Common myeloid progenitor, CD34-positive (primary cell): ENCODE data around the gene SF3A1. TPM values are rescaled to one million over a fixed set of nuclear protein-coding genes. Genes with fewer than 3 reads are reported as not detected.
A peak's percentile ranks its signal among the peaks of the same experiment; 100 is the strongest.
"Not testable (repeated sequence)": the region's sequence is repeated elsewhere in the genome, so short reads cannot be mapped to it uniquely, and the experiment has no call there.

ENCODE experiments used
- CTCF ChIA-PET: fragments of 350-600 bp; sonication (Branson Sonifier 250); formaldehyde crosslinking; loops from one replicate; lab custom pipeline; 2021; ENCODE audit warnings: antibody characterized with exemption; lab: Charles Lee
- POLR2A ChIA-PET: fragments of 350-600 bp; sonication (Branson Sonifier 250); formaldehyde crosslinking; loops from one replicate; lab custom pipeline; 2021; ENCODE audit warnings: antibody characterized with exemption; lab: Charles Lee
- DNase-seq, 3 donors: peaks; one replicate each; pipeline versions ENCODE4 v3.0.0 to v3.0.0-alpha.2; 2013
- H3K27ac ChIP-seq, 2 experiments: 1 replicate in 1 of 2; 2 replicates in 1 of 2; pipeline ENCODE4 v1.7.0; 2013; ENCODE audit warnings: inconsistent platforms in 2 of 2, low read length in 2 of 2, mild to moderate bottlenecking in 2 of 2, low read depth in 1 of 2, moderate library complexity in 1 of 2; ENCODE audit not compliant: severe bottlenecking in 2 of 2, insufficient read depth in 1 of 2, poor library complexity in 1 of 2
- H3K27me3 ChIP-seq, 5 experiments: replicated peaks in 2 of 5; 1 replicate in 3 of 5; 2 replicates in 2 of 5; pipeline versions ENCODE4 v1.6.1 to v1.7.0; 2013; ENCODE audit warnings: low read length in 4 of 5, mild to moderate bottlenecking in 2 of 5, moderate library complexity in 2 of 5, inconsistent platforms in 1 of 5; ENCODE audit not compliant: insufficient read depth in 5 of 5, control insufficient read depth in 4 of 5
- H3K36me3 ChIP-seq, 4 experiments: 1 replicate in 2 of 4; 2 replicates in 2 of 4; pipeline versions ENCODE4 v1.6.1 to v1.7.0; 2013; ENCODE audit warnings: low read length in 3 of 4, control low read depth in 1 of 4, mild to moderate bottlenecking in 1 of 4; ENCODE audit not compliant: control insufficient read depth in 4 of 4, insufficient read depth in 4 of 4
- H3K4me1 ChIP-seq, 4 experiments: 1 replicate in 3 of 4; 2 replicates in 1 of 4; pipeline versions ENCODE4 v1.6.1 to v1.7.1; 2013; ENCODE audit warnings: low read length in 3 of 4, mild to moderate bottlenecking in 3 of 4, control low read depth in 1 of 4, inconsistent platforms in 1 of 4, moderate library complexity in 1 of 4; ENCODE audit not compliant: control insufficient read depth in 4 of 4, insufficient read depth in 4 of 4; ENCODE audit errors: control extremely low read depth in 1 of 4
- H3K4me3 ChIP-seq, 7 experiments: 1 replicate in 4 of 7; 2 replicates in 3 of 7; pipeline versions ENCODE4 v1.5.1 to v1.7.0; 2013; ENCODE audit warnings: mild to moderate bottlenecking in 7 of 7, low read length in 6 of 7, moderate library complexity in 6 of 7, inconsistent platforms in 2 of 7, low read depth in 2 of 7, control low read depth in 1 of 7; ENCODE audit not compliant: insufficient read depth in 4 of 7, control insufficient read depth in 1 of 7; ENCODE audit errors: extremely low read depth in 1 of 7
- H3K9me3 ChIP-seq, 5 experiments: 1 replicate in 4 of 5; 2 replicates in 1 of 5; pipeline versions ENCODE4 v1.6.1 to v1.7.1; 2013; ENCODE audit warnings: low read length in 4 of 5, mild to moderate bottlenecking in 2 of 5, inconsistent platforms in 1 of 5, low read depth in 1 of 5, moderate library complexity in 1 of 5; ENCODE audit not compliant: control insufficient read depth in 4 of 5, insufficient read depth in 2 of 5; ENCODE audit errors: control extremely low read depth in 1 of 5
- WGBS: methylation state at CpG from one replicate; pipeline ENCODE4 v1.1.5; 2013; ENCODE audit not compliant: insufficient coverage; 5-methylcytosine and 5-hydroxymethylcytosine counted together
- polyA plus RNA-seq: library from polyadenylated mRNA; unstranded; fragments of 120-200 nt; gene quantifications from one replicate; pipeline ENCODE4 v1.2.1, GENCODE V29; 2013

Gene SF3A1, protein sequence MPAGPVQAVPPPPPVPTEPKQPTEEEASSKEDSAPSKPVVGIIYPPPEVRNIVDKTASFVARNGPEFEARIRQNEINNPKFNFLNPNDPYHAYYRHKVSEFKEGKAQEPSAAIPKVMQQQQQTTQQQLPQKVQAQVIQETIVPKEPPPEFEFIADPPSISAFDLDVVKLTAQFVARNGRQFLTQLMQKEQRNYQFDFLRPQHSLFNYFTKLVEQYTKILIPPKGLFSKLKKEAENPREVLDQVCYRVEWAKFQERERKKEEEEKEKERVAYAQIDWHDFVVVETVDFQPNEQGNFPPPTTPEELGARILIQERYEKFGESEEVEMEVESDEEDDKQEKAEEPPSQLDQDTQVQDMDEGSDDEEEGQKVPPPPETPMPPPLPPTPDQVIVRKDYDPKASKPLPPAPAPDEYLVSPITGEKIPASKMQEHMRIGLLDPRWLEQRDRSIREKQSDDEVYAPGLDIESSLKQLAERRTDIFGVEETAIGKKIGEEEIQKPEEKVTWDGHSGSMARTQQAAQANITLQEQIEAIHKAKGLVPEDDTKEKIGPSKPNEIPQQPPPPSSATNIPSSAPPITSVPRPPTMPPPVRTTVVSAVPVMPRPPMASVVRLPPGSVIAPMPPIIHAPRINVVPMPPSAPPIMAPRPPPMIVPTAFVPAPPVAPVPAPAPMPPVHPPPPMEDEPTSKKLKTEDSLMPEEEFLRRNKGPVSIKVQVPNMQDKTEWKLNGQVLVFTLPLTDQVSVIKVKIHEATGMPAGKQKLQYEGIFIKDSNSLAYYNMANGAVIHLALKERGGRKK
- polyA plus RNA-seq = 86.9 TPM

GRCh38 chr22:30356449-30357235 lies at the start of gene SF3A1, which contains the start of gene CCDC157:
Gene SF3A1 (minus strand): TSS chr22:30356894. CDS start chr22:30356792, 102 bp downstream.
Gene CCDC157 (plus strand): TSS chr22:30357007. CDS start chr22:30366001, 8,994 bp downstream.
- peaks cover 0 to 26% (median 23%) of the 10 kb centered on the region in 4 experiments for H3K4me1 ChIP-seq
- CTCF ChIA-PET = interaction anchor here (1.0 to 2.5 kb wide), 5 partner anchors 13 to 102 kb away, joined by 3 to 13 read pairs (median 3); partner anchors contain the start of gene CASTOR1
- H3K27ac ChIP-seq = peak within 1 kb of the TSS; percentile 92 to 98
- H3K4me3 ChIP-seq = peak within 1 kb of the TSS; percentile 66 to 99 (median 94)
- peak; percentile 90 to 96 (median 95) for DNase-seq
- H3K9me3 ChIP-seq = no peaks in the 10 kb centered on the region
- peaks cover 4 to 24% (median 18%) of the 10 kb centered on the region in 4 experiments for H3K36me3 ChIP-seq
- WGBS = under 1% methylated on average over 77 of the region's 91 CpGs
- H3K27me3 ChIP-seq = no peaks in the 10 kb centered on the region
- POLR2A ChIA-PET = interaction anchor here (0.6 to 2.5 kb wide), 5 partner anchors 12 to 90 kb away, joined by 3 to 8 read pairs (median 4); partner anchors contain the start of gene OSM

GRCh38 chr22:30406400-30406799 lies 49.7 kb upstream of the SF3A1 start:
- no peak overlapping the region for H3K4me3 ChIP-seq
- H3K36me3 ChIP-seq = peaks cover 0 to 2% (median 0%) of the 10 kb centered on the region in 4 experiments
- no peak overlapping the region for H3K27ac ChIP-seq
- H3K27me3 ChIP-seq = no peaks in the 10 kb centered on the region
- H3K4me1 ChIP-seq = peaks cover 0 to 18% (median 3%) of the 10 kb centered on the region in 4 experiments
- POLR2A ChIA-PET = no interaction called here
- no peak for DNase-seq
- 89% methylated on average over 5 of the region's 6 CpGs for WGBS
- CTCF ChIA-PET = interaction anchor here (0.8 to 2.1 kb wide), 2 partner anchors 15 kb away, joined by 5 to 13 read pairs; no protein-coding TSS in a partner anchor
- H3K9me3 ChIP-seq = no peaks in the 10 kb centered on the region

GRCh38 chr22:30405731-30406130 lies 49.0 kb upstream of the SF3A1 start:
- POLR2A ChIA-PET = no interaction called here
- peaks cover 0 to 2% (median 0%) of the 10 kb centered on the region in 4 experiments for H3K36me3 ChIP-seq

GRCh38 chr22:30404307-30404706 lies 47.6 kb upstream of the SF3A1 start:
- ChIA-PET POLR2A (no interaction called here), CTCF (interaction anchor here (1.3 kb wide), 1 partner anchor 12 kb away, joined by 3 read pairs; no protein-coding TSS in a partner anchor)
- DNase-seq = no peak
- Histone ChIP-seq H3K9me3 (no peaks in the 10 kb centered on the region), H3K36me3 (peaks cover 0 to 2% (median 0%) of the 10 kb centered on the region in 4 experiments), H3K27me3 (peaks cover 0 to 10% (median 0%) of the 10 kb centered on the region in 5 experiments), H3K4me3 (no peak overlapping the region), H3K27ac (no peak overlapping the region), H3K4me1 (peaks cover 0 to 21% (median 3%) of the 10 kb centered on the region in 4 experiments)
- WGBS = 95% methylated on average over 6 of the region's 6 CpGs

More at GRCh38 chr22:30405731-30406130, 49.0 kb upstream of the SF3A1 start:
- DNase-seq = no peak
- Histone ChIP-seq H3K9me3 (no peaks in the 10 kb centered on the region), H3K27me3 (no peaks in the 10 kb centered on the region), H3K4me1 (peaks cover 0 to 18% (median 3%) of the 10 kb centered on the region in 4 experiments), H3K4me3 (no peak overlapping the region), H3K27ac (no peak overlapping the region)
- 100% methylated on average over 1 of the region's 4 CpGs for WGBS
- CTCF ChIA-PET = interaction anchor here (2.1 kb wide), 1 partner anchor 14 kb away, joined by 13 read pairs; no protein-coding TSS in a partner anchor

GRCh38 chr22:30402766-30403104 lies 46.0 kb upstream of the SF3A1 start:
- Histone ChIP-seq H3K27me3 (peaks cover 0 to 26% (median 11%) of the 10 kb centered on the region in 5 experiments), H3K4me1 (peaks cover 0 to 23% (median 0%) of the 10 kb centered on the region in 4 experiments)
- DNase-seq, H3K9me3 ChIP-seq, H3K36me3 ChIP-seq, H3K4me3 ChIP-seq, POLR2A ChIA-PET, H3K27ac ChIP-seq: not testable (repeated sequence)
- 93% methylated on average over 3 of the region's 5 CpGs for WGBS
- CTCF ChIA-PET = interaction anchor here (0.6 to 1.4 kb wide), 3 partner anchors 11 to 575 kb away, joined by 3 to 4 read pairs (median 3); no protein-coding TSS in a partner anchor
